HEK293 (cell line): ENCODE measurements around the gene MCRIP2.

Experiments
- ELK4 ChIP-seq: IDR thresholded peaks from 2 replicates; pipeline ENCODE4 v1.6.1; 2011; ENCODE audit warnings: mild to moderate bottlenecking, low read depth, low read length, borderline replicate concordance
- KLF1 ChIP-seq: fragments of 450-650 bp; formaldehyde crosslinking; IDR thresholded peaks from 2 replicates; pipeline ENCODE4 v1.5.1; 2016; ENCODE audit warnings: missing biosample characterization, missing genetic modification characterization
- PATZ1 ChIP-seq: fragments of 450-650 bp; formaldehyde crosslinking; IDR thresholded peaks from 2 replicates; pipeline ENCODE4 v1.5.1; 2016; ENCODE audit warnings: missing biosample characterization, missing genetic modification characterization
- ZBTB20 ChIP-seq: fragments of 450-650 bp; formaldehyde crosslinking; IDR thresholded peaks from 2 replicates; pipeline ENCODE4 v1.5.1; 2016; ENCODE audit warnings: missing biosample characterization, missing genetic modification characterization
- ZFP69B ChIP-seq: fragments of 450-650 bp; formaldehyde crosslinking; IDR thresholded peaks from 2 replicates; pipeline ENCODE4 v1.5.1; 2016; ENCODE audit warnings: missing biosample characterization, missing genetic modification characterization
- ZIC2 ChIP-seq: fragments of 450-650 bp; formaldehyde crosslinking; IDR thresholded peaks from 2 replicates; pipeline ENCODE4 v1.5.1; 2016; ENCODE audit warnings: missing biosample characterization, missing genetic modification characterization
- ZNF169 ChIP-seq: fragments of 450-650 bp; formaldehyde crosslinking; IDR thresholded peaks from 2 replicates; pipeline ENCODE4 v1.5.1; 2016; ENCODE audit warnings: missing biosample characterization, missing genetic modification characterization
- ZNF2 ChIP-seq: fragments of 450-650 bp; formaldehyde crosslinking; IDR thresholded peaks from 2 replicates; pipeline ENCODE4 v1.5.1; 2016; ENCODE audit warnings: missing biosample characterization, missing genetic modification characterization
- ZNF354C ChIP-seq: fragments of 450-650 bp; formaldehyde crosslinking; IDR thresholded peaks from 2 replicates; pipeline ENCODE4 v1.5.1; 2016; ENCODE audit warnings: missing biosample characterization, missing genetic modification characterization, low read depth, borderline replicate concordance
- ZNF449 ChIP-seq: fragments of 450-650 bp; formaldehyde crosslinking; IDR thresholded peaks from 2 replicates; pipeline ENCODE4 v1.5.1; 2017; ENCODE audit warnings: missing biosample characterization, mild to moderate bottlenecking, missing genetic modification characterization, moderate library complexity
- ZNF561 ChIP-seq: fragments of 450-650 bp; IDR thresholded peaks from 2 replicates; pipeline ENCODE4 v1.5.1; 2018; ENCODE audit warnings: missing biosample characterization, missing genetic modification characterization, borderline replicate concordance
- ZNF629 ChIP-seq: fragments of 450-650 bp; formaldehyde crosslinking; IDR thresholded peaks from 2 replicates; pipeline ENCODE4 v1.5.1; 2017; ENCODE audit warnings: missing biosample characterization, missing genetic modification characterization
- ZNF76 ChIP-seq: fragments of 450-650 bp; formaldehyde crosslinking; IDR thresholded peaks from 2 replicates; pipeline ENCODE4; 2016; ENCODE audit warnings: low read depth, missing biosample characterization, missing genetic modification characterization, borderline replicate concordance
- ZNF837 ChIP-seq: fragments of 450-650 bp; formaldehyde crosslinking; IDR thresholded peaks from 2 replicates; pipeline ENCODE4 v1.5.1; 2016; ENCODE audit warnings: missing biosample characterization, missing genetic modification characterization
- ZSCAN16 ChIP-seq: fragments of 450-650 bp; formaldehyde crosslinking; IDR thresholded peaks from 2 replicates; pipeline ENCODE4 v1.5.1; 2016; ENCODE audit warnings: missing biosample characterization, missing genetic modification characterization
- TF ChIP-seq, protein P1 (sequence below): fragments of 450-650 bp; formaldehyde crosslinking; IDR thresholded peaks from 2 replicates; pipeline ENCODE4 v1.5.1; 2016; ENCODE audit warnings: missing biosample characterization, missing genetic modification characterization, borderline replicate concordance
- TF ChIP-seq, protein P2 (sequence below): fragments of 450-650 bp; formaldehyde crosslinking; conservative IDR thresholded peaks from 2 replicates; pipeline ENCODE4 v1.5.1; 2016; ENCODE audit warnings: low read depth, missing biosample characterization, missing genetic modification characterization
- TF ChIP-seq, protein P3 (sequence below): fragments of 450-650 bp; formaldehyde crosslinking; conservative IDR thresholded peaks from 2 replicates; pipeline ENCODE4 v1.5.1; 2016; ENCODE audit warnings: low read depth, missing biosample characterization, missing genetic modification characterization
- TF ChIP-seq, protein P4 (sequence below): fragments of 450-650 bp; formaldehyde crosslinking; IDR thresholded peaks from 2 replicates; pipeline ENCODE4 v1.5.1; 2016; ENCODE audit warnings: missing biosample characterization, missing genetic modification characterization

The MCRIP2 gene

GRCh38 chr16:648781-649589 is 7.4 kb downstream of the MCRIP2 start, which contains the start of gene WDR90 (continued):
- TF ChIP-seq ZNF2 (tag by site-specific recombination), result no peak
- TF ChIP-seq, protein P1, sequence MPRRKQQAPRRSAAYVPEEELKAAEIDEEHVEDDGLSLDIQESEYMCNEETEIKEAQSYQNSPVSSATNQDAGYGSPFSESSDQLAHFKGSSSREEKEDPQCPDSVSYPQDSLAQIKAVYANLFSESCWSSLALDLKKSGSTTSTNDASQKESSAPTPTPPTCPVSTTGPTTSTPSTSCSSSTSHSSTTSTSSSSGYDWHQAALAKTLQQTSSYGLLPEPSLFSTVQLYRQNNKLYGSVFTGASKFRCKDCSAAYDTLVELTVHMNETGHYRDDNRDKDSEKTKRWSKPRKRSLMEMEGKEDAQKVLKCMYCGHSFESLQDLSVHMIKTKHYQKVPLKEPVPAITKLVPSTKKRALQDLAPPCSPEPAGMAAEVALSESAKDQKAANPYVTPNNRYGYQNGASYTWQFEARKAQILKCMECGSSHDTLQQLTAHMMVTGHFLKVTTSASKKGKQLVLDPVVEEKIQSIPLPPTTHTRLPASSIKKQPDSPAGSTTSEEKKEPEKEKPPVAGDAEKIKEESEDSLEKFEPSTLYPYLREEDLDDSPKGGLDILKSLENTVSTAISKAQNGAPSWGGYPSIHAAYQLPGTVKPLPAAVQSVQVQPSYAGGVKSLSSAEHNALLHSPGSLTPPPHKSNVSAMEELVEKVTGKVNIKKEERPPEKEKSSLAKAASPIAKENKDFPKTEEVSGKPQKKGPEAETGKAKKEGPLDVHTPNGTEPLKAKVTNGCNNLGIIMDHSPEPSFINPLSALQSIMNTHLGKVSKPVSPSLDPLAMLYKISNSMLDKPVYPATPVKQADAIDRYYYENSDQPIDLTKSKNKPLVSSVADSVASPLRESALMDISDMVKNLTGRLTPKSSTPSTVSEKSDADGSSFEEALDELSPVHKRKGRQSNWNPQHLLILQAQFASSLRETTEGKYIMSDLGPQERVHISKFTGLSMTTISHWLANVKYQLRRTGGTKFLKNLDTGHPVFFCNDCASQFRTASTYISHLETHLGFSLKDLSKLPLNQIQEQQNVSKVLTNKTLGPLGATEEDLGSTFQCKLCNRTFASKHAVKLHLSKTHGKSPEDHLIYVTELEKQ (tag by site-specific recombination), result peak; percentile 10; the same call in 1 of the 2 replicates
- TF ChIP-seq ZNF169 (tag by site-specific recombination), result no peak
- TF ChIP-seq, protein P2, sequence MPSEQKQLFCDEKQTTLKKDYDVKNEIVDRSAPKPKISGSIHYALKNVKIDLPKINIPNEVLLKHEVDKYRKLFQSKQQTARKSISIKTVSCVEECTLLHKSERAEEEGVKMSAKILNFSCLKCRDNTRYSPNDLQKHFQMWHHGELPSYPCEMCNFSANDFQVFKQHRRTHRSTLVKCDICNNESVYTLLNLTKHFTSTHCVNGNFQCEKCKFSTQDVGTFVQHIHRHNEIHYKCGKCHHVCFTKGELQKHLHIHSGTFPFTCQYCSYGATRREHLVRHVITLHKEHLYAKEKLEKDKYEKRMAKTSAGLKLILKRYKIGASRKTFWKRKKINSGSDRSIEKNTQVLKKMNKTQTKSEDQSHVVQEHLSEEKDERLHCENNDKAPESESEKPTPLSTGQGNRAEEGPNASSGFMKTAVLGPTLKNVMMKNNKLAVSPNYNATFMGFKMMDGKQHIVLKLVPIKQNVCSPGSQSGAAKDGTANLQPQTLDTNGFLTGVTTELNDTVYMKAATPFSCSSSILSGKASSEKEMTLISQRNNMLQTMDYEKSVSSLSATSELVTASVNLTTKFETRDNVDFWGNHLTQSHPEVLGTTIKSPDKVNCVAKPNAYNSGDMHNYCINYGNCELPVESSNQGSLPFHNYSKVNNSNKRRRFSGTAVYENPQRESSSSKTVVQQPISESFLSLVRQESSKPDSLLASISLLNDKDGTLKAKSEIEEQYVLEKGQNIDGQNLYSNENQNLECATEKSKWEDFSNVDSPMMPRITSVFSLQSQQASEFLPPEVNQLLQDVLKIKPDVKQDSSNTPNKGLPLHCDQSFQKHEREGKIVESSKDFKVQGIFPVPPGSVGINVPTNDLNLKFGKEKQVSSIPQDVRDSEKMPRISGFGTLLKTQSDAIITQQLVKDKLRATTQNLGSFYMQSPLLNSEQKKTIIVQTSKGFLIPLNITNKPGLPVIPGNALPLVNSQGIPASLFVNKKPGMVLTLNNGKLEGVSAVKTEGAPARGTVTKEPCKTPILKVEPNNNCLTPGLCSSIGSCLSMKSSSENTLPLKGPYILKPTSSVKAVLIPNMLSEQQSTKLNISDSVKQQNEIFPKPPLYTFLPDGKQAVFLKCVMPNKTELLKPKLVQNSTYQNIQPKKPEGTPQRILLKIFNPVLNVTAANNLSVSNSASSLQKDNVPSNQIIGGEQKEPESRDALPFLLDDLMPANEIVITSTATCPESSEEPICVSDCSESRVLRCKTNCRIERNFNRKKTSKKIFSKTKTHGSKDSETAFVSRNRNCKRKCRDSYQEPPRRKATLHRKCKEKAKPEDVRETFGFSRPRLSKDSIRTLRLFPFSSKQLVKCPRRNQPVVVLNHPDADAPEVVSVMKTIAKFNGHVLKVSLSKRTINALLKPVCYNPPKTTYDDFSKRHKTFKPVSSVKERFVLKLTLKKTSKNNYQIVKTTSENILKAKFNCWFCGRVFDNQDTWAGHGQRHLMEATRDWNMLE (tag by site-specific recombination), result no peak
- TF ChIP-seq PATZ1, result peak; percentile 59; the same call in 1 of the 2 replicates
- TF ChIP-seq ZNF629 (tag by site-specific recombination), result peak; percentile 79
- peak; percentile 78; the same call in 1 of the 2 replicates for TF ChIP-seq ZNF561
- TF ChIP-seq ZIC2 (tag by site-specific recombination), result peak; percentile 87
- peak; percentile 99 for TF ChIP-seq ZNF449 (tag by site-specific recombination)
- peak; percentile 75 for TF ChIP-seq KLF1
- TF ChIP-seq ZFP69B (tag by site-specific recombination), result 0 out of 2 replicates have a peak, but pooled peaks have one; percentile 40
- peak; percentile 67; the same call in 1 of the 2 replicates for TF ChIP-seq ELK4
- TF ChIP-seq ZNF354C (tag by site-specific recombination), result no peak
- 0 out of 2 replicates have a peak, but pooled peaks have one; percentile 36 for TF ChIP-seq ZNF837 (tag by site-specific recombination)
- TF ChIP-seq, protein P3, sequence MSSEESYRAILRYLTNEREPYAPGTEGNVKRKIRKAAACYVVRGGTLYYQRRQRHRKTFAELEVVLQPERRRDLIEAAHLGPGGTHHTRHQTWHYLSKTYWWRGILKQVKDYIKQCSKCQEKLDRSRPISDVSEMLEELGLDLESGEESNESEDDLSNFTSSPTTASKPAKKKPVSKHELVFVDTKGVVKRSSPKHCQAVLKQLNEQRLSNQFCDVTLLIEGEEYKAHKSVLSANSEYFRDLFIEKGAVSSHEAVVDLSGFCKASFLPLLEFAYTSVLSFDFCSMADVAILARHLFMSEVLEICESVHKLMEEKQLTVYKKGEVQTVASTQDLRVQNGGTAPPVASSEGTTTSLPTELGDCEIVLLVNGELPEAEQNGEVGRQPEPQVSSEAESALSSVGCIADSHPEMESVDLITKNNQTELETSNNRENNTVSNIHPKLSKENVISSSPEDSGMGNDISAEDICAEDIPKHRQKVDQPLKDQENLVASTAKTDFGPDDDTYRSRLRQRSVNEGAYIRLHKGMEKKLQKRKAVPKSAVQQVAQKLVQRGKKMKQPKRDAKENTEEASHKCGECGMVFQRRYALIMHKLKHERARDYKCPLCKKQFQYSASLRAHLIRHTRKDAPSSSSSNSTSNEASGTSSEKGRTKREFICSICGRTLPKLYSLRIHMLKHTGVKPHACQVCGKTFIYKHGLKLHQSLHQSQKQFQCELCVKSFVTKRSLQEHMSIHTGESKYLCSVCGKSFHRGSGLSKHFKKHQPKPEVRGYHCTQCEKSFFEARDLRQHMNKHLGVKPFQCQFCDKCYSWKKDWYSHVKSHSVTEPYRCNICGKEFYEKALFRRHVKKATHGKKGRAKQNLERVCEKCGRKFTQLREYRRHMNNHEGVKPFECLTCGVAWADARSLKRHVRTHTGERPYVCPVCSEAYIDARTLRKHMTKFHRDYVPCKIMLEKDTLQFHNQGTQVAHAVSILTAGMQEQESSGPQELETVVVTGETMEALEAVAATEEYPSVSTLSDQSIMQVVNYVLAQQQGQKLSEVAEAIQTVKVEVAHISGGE (tag by site-specific recombination), result peak; percentile 66
- TF ChIP-seq, protein P4, sequence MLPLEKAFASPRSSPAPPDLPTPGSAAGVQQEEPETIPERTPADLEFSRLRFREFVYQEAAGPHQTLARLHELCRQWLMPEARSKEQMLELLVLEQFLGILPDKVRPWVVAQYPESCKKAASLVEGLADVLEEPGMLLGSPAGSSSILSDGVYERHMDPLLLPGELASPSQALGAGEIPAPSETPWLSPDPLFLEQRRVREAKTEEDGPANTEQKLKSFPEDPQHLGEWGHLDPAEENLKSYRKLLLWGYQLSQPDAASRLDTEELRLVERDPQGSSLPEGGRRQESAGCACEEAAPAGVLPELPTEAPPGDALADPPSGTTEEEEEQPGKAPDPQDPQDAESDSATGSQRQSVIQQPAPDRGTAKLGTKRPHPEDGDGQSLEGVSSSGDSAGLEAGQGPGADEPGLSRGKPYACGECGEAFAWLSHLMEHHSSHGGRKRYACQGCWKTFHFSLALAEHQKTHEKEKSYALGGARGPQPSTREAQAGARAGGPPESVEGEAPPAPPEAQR, result no peak
- TF ChIP-seq ZNF76 (tag by site-specific recombination), result peak; percentile 74; the same call in 1 of the 2 replicates
- no peak for TF ChIP-seq ZSCAN16 (tag by site-specific recombination)
- peak; percentile 73; the same call in 1 of the 2 replicates for TF ChIP-seq ZBTB20
